Stimulated activated memory B cell treated with anti-CD40 and anti-IgM and Interleukin-4, amounts not matched to agents 10 μg/mL and 1 μg/mL and 100 μg/mL, for 72 hours (primary cell): ENCODE results near the gene THY1.
"Not testable (repeated sequence)": the region's sequence is repeated elsewhere in the genome, so short reads cannot be mapped to it uniquely, and the experiment has no call there.

Experiments
- ATAC-seq: fragments of 150-1000 bp; cut with Tn5 transposase; 2 replicates; pipeline ENCODE4 v1.10.0; 2021
- H3K27ac Mint-ChIP-seq: one replicate; pipeline ENCODE4 v1.8.0; 2022; ENCODE audit warnings: mild to moderate bottlenecking, mixed read lengths
- H3K27me3 Mint-ChIP-seq: one replicate; pipeline ENCODE4 v1.8.0; 2022; ENCODE audit warnings: mixed read lengths
- H3K36me3 Mint-ChIP-seq: one replicate; pipeline ENCODE4 v1.8.0; 2022; ENCODE audit warnings: mixed read lengths
- H3K4me1 Mint-ChIP-seq: one replicate; pipeline ENCODE4 v1.8.0; 2022; ENCODE audit warnings: mixed read lengths
- H3K4me3 Mint-ChIP-seq: one replicate; pipeline ENCODE4 v1.8.0; 2022; ENCODE audit warnings: mild to moderate bottlenecking, moderate library complexity, mixed read lengths
- H3K9me3 Mint-ChIP-seq: one replicate; pipeline ENCODE4 v1.8.0; 2022; ENCODE audit warnings: mixed read lengths

The THY1 gene

DNA sequence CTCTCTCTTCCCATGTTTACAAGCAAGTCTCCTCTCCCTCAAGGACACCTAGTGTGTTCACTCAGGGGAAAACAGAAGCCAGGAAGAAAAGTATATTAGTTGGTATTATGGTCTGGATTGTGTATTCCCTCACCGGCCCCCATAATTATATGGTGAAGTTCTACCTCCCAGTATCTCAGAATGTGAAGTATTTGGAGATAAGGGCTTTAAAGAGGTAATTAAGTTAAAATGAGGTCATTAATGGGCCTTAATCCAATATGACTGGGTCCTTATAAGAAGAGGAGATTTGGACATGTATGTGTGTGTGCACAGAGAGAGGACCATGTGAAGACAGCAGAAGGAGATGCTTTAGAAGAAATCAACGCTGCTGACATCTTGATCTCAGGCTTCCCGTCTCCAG, 26.5 kb upstream of the THY1 start:
- Mint-ChIP-seq H3K9me3 (no peaks in the 10 kb centered on the region), H3K27ac (no peak overlapping the region), H3K36me3 (no peaks in the 10 kb centered on the region), H3K27me3 (peaks cover 89% of the 10 kb centered on the region), H3K4me3 (no peak overlapping the region), H3K4me1 (no peaks in the 10 kb centered on the region)
- ATAC-seq: no peak

DNA sequence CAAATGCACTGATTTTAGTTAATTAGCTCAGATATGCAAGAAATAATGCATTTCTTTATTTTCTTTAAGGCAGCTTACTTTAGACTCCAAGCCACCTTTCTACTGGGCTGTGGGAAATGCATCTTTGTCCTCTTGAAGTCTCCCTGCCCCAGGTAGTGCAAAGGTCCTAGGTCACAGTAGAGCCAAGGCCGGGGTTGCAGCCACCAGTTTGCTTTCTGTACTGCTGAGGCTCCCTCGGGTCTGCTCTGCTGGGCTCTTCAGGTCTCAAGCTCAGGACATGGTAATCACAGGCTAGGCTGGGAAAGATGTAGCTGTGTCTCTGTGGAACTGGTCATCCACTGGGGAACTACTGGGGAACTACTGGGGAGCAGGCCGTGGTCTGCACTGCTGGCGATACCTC, 25.4 kb upstream of the THY1 start:
- Mint-ChIP-seq H3K36me3 (no peaks in the 10 kb centered on the region), H3K27me3 (peaks cover 90% of the 10 kb centered on the region), H3K27ac (no peak overlapping the region), H3K4me3 (no peak overlapping the region), H3K9me3 (no peaks in the 10 kb centered on the region), H3K4me1 (no peaks in the 10 kb centered on the region)
- ATAC-seq: no peak

DNA sequence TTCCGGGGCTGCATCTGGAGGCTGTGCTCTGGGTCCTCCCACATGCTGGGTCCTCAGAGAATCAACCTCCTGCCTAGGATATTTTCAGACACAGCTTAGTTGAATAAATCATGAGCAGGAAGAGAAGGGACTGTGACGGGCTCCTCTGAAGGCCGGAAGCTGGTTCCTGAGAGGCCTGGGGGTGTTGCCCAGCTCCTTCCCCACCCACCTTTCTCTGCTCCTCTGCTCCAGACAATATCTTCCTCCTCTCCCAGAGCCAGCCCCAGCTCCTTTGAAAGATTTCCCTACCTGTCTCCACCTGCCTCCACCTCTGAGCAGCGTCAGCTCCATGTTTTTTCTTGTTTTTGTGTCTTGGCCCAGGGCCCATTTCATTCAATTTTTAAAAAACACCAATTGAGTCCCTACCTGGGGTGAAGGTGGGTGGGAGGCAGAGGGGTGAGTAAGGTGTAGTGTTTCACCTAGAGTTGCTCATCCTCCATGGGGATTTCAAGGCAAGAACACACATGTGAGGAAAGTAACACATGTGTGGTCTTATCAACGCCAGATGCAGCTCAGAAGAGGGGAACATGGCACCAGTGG, 24.8 kb upstream of the THY1 start:
- Mint-ChIP-seq H3K4me3 (no peak overlapping the region), H3K4me1 (no peaks in the 10 kb centered on the region), H3K36me3 (no peaks in the 10 kb centered on the region), H3K27me3 (peaks cover 89% of the 10 kb centered on the region), H3K9me3 (no peaks in the 10 kb centered on the region), H3K27ac (no peak overlapping the region)
- ATAC-seq: no peak

DNA sequence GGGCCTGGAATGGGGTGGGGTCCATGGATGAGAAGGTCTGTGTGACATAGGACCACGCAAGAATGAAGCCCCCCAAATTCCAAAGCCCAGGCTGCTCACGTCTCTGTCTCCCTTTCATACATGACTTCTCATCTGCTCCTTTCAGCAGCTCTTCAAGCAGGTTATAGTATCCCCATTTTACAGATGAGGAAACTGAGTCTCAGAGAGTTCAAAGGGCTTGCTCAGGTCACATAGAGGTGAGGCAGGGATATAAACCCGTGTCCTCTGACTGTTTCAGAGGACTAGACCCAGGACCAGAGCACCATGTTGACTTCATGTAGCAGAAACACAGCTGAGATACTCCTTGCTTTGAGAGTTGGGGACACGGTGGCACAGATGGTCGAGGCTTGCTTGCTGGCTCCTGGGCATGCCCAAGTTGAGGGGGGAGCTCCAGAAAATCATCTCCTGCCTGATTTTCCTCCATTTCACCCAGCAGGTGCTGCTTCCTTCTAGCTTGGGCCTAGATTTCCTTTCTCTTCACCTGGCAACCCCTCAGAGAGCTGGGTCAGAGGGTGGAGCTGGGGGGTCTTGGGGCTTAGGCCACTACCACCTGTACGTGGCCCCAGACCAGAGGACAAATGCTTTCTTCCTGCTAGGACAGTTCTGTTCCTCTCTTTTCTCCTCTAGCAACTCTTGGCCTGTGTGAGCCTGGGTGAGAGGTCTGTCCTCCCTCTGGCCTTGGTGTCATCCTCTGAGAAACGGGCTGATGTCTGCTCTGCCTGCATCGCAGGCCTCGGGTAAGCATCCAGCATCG, 24.1 kb upstream of the THY1 start:
- no peak overlapping the region for H3K27ac Mint-ChIP-seq
- H3K4me3 Mint-ChIP-seq: no peak overlapping the region
- H3K4me1 Mint-ChIP-seq: no peaks in the 10 kb centered on the region
- no peak for ATAC-seq
- no peaks in the 10 kb centered on the region for H3K36me3 Mint-ChIP-seq
- H3K9me3 Mint-ChIP-seq: no peaks in the 10 kb centered on the region
- H3K27me3 Mint-ChIP-seq: peaks cover 89% of the 10 kb centered on the region

DNA sequence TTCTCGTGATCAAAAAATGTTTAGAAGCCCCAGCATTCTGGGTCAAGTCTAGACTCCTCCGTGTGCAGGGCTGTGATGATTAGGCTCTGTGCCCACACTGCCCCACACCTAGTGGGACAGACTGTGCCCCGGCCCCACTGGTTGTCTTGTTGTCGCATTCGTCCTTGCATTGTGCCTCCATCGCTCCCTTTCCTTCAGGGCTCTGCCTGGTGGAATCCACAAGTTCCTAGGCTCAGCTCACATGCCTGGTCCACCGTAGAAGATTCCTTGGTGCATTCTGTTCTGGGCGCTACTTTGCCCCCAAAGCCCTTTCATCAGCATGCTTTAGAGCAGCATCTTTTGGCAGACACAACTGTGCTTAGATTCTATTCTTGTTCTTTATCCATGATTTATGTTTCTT, 23.5 kb upstream of the THY1 start:
- Mint-ChIP-seq H3K36me3 (no peaks in the 10 kb centered on the region), H3K27me3 (peaks cover 89% of the 10 kb centered on the region), H3K9me3 (no peaks in the 10 kb centered on the region)

DNA sequence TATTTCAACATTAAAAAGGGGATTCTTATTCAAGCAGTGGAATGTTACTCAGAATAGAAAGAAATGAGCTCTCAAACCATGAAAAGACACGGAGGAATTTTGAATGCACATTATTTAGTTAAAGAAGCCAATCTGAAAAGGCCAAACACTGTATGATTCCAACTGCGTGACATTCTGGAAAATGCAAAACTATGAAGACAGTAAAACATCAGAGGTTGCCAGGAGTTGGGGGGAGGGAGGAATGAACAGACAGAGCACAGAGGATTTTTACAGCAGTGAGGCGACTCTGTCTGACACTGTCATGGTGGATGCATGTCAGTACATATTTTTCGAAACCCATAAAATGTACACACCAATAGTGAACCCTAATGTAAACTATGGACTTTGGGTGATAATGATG, 22.9 kb upstream of the THY1 start:
- no peak for ATAC-seq
- no peaks in the 10 kb centered on the region for H3K36me3 Mint-ChIP-seq
- H3K4me3 Mint-ChIP-seq: no peak overlapping the region
- H3K27ac Mint-ChIP-seq: no peak overlapping the region
- H3K27me3 Mint-ChIP-seq: peaks cover 89% of the 10 kb centered on the region
- peaks cover 7% of the 10 kb centered on the region for H3K4me1 Mint-ChIP-seq
- no peaks in the 10 kb centered on the region for H3K9me3 Mint-ChIP-seq

More for the DNA sequence above, 23.5 kb upstream of the THY1 start:
- Mint-ChIP-seq H3K4me3 (no peak overlapping the region), H3K4me1 (peaks cover 1% of the 10 kb centered on the region), H3K27ac (no peak overlapping the region)
- no peak for ATAC-seq

DNA sequence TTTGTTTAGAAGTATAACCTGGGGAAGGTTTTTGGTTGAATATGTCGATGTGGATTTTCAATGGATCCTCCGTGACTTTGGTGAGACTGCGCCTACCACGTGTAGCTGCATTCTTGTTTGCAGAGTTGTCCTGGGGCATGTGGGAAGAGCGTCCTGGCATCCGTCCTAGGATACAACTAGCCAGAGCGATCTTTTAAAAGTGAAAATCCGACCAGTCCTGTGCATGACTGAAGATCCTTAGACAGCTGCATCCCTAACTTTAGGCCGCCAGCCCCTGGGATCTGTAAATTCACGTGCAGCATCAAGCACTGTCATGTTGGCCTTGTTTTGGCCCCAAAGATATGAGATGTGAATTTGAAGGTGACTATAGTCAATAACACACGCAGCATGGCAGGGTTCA, 22.4 kb upstream of the THY1 start:
- Mint-ChIP-seq H3K4me3 (no peak overlapping the region), H3K27ac (no peak overlapping the region), H3K4me1 (peaks cover 12% of the 10 kb centered on the region), H3K9me3 (no peaks in the 10 kb centered on the region), H3K27me3 (peaks cover 89% of the 10 kb centered on the region), H3K36me3 (no peaks in the 10 kb centered on the region)
- no peak for ATAC-seq

DNA sequence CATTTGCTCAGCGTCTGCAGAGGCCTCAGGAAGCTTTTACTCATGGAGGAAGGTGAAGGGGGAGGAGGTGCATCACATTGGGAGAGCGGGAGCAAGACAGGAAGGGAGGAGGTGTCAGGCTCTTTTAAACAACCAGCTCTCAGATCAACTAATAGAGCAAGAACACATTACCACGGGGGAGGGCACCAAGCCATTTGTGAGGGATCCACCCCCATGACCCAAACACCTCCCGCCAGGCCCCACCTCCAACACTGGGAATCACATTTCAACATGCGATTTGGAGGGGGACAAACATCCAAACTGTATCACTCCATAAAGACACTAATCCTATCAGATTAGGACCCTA, 18.9 kb upstream of the THY1 start:
- Mint-ChIP-seq H3K9me3 (peaks cover 3% of the 10 kb centered on the region), H3K27ac (no peak overlapping the region), H3K4me3 (no peak overlapping the region), H3K27me3 (peaks cover 92% of the 10 kb centered on the region), H3K4me1 (peaks cover 14% of the 10 kb centered on the region), H3K36me3 (no peaks in the 10 kb centered on the region)
- ATAC-seq: no peak

DNA sequence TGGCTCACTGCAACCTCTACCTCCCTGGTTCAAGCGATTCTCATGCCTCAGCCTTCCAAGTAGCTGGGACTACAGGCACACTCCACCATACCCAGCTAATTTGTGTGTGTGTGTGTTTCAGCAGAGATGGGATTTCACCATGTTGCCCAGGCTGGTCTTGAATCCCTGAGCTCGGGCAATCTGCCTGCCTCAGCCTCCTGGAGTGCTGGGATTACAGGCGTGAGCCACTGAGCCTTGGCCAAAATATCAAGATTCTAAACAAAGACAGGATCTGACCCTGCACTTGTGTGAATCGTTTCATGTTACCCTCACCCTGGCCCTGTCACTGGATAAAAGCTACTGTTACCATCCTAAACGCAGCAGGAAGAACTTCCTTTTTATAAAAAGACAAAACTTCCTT, 15.6 kb upstream of the THY1 start:
- Mint-ChIP-seq H3K4me1 (peaks cover 14% of the 10 kb centered on the region), H3K27me3 (peaks cover 82% of the 10 kb centered on the region), H3K36me3 (no peaks in the 10 kb centered on the region), H3K27ac (no peak overlapping the region), H3K9me3 (peaks cover 6% of the 10 kb centered on the region), H3K4me3 (no peak overlapping the region)
- ATAC-seq: no peak

DNA sequence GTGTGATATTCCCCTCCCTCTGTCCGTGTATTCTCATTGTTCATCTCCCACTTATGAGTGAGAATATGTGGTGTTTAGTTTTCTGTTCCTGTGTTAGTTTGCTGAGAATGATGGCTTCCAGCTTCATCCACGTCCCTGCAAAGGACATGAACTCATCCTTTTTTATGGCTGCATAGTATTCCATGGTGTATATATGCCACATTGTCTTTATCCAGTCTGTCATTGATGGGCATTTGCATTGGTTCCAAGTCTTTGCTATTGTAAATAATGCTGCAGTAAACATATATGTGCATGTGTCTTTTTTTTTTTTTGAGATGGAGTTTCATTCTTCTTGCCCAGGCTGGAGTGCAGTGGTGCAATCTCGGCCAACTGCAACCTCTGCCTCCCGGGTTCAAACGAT, 14.5 kb upstream of the THY1 start:
- H3K36me3 Mint-ChIP-seq, ATAC-seq, H3K27ac Mint-ChIP-seq, H3K4me3 Mint-ChIP-seq, H3K9me3 Mint-ChIP-seq: not testable (repeated sequence)
- Mint-ChIP-seq H3K27me3 (peaks cover 80% of the 10 kb centered on the region), H3K4me1 (peaks cover 14% of the 10 kb centered on the region)

DNA sequence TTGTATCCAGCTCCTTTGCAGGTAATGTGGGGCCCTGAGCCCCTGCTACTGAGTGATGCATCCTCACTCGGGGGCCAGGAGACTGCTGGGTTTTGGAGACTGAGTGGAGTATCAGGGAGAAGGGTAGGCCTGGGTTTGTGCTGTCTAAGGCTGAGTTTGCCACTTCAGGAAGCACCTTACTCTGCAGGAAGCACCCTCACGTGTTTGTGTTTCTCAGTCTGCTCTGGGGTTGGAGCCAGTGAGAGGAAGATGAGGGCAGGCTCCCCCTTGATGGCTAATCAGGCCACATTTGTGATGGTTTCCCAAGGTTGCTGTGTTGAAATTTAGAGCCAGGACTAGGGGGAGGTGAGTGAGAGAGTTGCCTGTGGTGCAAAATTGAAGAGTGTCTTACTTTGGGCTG, 13.7 kb upstream of the THY1 start:
- Mint-ChIP-seq H3K36me3 (no peaks in the 10 kb centered on the region), H3K27me3 (peaks cover 79% of the 10 kb centered on the region), H3K27ac (no peak overlapping the region), H3K4me3 (no peak overlapping the region), H3K9me3 (peaks cover 6% of the 10 kb centered on the region), H3K4me1 (peaks cover 14% of the 10 kb centered on the region)
- ATAC-seq: no peak

DNA sequence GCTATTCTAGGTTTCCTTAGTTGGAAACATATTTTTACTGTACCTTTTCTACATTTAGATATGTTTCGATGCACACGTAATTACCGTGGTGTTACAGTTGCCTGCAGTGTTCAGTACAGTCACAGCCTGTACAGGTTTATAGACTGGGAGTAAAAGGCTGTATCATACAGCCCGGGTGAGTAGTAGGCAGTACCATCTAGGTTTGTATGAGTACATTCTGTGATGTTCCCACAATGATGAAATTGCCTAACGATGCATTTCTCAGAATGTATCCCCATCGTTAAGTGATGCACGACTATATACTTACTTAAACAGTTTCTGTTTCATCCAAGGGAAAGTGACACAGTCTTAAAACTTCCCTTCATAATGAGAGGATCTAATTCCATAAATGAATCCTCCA, 13.1 kb upstream of the THY1 start:
- peaks cover 6% of the 10 kb centered on the region for H3K9me3 Mint-ChIP-seq

DNA sequence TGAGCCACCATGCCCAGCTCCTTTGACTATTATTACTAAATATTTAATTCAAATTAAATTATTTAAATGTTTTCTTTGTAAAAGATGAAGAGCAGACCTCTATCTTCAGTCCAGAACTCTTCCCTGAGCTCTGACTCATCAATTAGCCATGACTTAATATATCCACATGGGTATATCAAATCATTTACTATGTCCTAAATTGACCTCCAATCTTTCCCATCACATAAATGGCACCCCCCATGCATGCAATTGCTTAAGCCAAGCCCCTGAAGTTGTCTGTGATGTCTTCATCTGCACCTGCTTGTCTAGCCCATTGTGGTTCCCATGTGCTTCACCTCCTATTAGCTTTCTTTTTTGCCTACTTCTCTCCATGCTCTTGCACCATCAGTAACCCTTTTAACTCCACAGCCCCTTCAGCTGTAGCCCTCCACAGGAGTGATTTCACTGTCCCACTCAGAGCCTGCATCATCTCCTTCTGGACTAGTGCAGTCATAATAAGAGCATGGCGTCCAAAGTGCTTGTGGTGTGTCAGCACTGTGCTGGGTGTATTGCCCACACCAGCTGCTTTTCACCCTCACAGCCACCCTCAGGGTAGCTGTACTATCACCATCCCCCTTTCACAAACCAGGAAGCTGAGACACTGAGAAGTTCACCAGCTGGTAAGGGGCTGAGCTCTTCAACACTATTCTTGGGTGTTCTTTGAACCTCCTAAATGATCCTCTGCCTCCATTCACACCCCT, 11.8 kb upstream of the THY1 start:
- H3K9me3 Mint-ChIP-seq: peaks cover 6% of the 10 kb centered on the region
- H3K27me3 Mint-ChIP-seq: peaks cover 79% of the 10 kb centered on the region
- no peak overlapping the region for H3K4me3 Mint-ChIP-seq
- no peaks in the 10 kb centered on the region for H3K36me3 Mint-ChIP-seq
- no peak for ATAC-seq
- H3K27ac Mint-ChIP-seq: no peak overlapping the region
- H3K4me1 Mint-ChIP-seq: no peaks in the 10 kb centered on the region

More for the DNA sequence above, 13.1 kb upstream of the THY1 start:
- no peaks in the 10 kb centered on the region for H3K36me3 Mint-ChIP-seq
- H3K27me3 Mint-ChIP-seq: peaks cover 79% of the 10 kb centered on the region
- H3K4me3 Mint-ChIP-seq: no peak overlapping the region
- H3K27ac Mint-ChIP-seq: no peak overlapping the region
- H3K4me1 Mint-ChIP-seq: peaks cover 9% of the 10 kb centered on the region
- no peak for ATAC-seq

DNA sequence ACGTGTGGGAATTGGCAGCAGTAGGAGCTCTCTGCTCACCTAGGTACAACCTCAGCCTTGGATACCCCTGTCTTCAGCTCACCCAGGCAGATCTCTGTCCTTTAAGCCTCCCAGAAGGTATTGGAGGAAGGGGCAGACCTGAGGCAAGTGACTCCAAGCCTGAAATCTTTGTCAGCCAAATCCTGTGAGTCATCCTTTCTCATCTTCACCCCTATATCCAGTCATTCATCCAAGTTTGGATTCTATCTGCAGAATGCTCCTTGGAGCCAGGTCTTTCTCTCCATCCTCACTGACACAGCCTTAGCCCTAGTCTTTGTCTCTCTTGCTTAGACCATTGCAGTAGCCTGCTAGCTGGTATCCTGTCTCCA, 10.4 kb upstream of the THY1 start:
- no peak for ATAC-seq
- H3K27me3 Mint-ChIP-seq: peaks cover 75% of the 10 kb centered on the region

DNA sequence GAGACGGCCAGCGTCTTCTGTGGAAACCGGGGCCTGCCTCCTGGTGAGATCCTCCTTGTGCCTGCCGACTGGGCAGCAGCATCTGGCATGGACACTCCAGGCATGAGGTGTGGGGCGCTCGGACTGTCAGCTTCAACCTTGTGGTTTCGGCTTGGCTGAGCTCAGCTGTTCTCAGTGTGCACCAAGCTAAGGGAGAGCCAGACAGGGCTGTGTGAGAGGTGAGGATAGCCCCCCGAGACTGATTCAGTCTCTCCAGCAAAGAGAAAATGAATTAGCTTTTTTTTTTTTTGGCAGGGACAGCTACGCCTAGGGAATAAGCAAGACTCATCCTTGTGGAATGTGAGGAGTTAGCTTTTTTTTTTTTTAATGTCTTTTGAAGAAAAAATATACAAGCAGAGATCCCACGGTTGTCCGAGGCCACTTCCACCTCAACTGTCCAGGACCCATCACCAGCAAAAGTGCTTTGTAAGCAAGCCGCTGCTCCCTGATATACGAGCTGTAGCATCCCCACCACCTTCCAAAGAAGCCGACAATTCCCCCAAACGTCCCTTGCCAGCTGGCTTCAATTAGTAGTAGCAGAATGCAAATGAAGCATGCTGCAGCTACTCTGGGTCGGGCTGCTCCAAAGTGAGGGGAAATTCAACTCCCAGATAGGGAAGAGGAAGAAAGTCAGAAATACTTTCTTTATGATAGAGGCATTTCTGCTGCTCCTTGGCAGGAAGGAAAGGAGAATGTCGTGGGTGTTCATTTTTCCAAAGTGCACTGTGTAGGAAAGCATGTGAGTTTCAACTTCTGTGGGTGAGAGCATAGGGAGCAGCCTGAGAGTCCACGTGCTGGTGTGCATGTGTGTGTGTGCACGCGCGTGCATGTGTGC, 9.7 kb upstream of the THY1 start:
- peaks cover 78% of the 10 kb centered on the region for H3K27me3 Mint-ChIP-seq
- no peak overlapping the region for H3K27ac Mint-ChIP-seq
- H3K36me3 Mint-ChIP-seq: no peaks in the 10 kb centered on the region
- no peak for ATAC-seq
- H3K4me1 Mint-ChIP-seq: no peaks in the 10 kb centered on the region
- peaks cover 6% of the 10 kb centered on the region for H3K9me3 Mint-ChIP-seq
- no peak overlapping the region for H3K4me3 Mint-ChIP-seq

More for the DNA sequence above, 10.4 kb upstream of the THY1 start:
- Mint-ChIP-seq H3K36me3 (no peaks in the 10 kb centered on the region), H3K9me3 (peaks cover 6% of the 10 kb centered on the region), H3K4me1 (no peaks in the 10 kb centered on the region), H3K27ac (no peak overlapping the region), H3K4me3 (no peak overlapping the region)
